Adrenal gland (tissue), 12 donors: ENCODE data around the gene OSBPL7. TPM values are rescaled to one million over a fixed set of nuclear protein-coding genes. Genes with fewer than 3 reads are reported as not detected.

ENCODE experiments used
- DNase-seq, 7 donors: peaks; one replicate each; pipeline ENCODE4 v3.0.0-alpha.2; 2019 to 2020
- H3K27ac ChIP-seq, 5 donors: fragments of 200-600 bp; sonication (generic) in 4 of 5; 1 replicate in 3 of 5; 2 replicates in 2 of 5; pipeline versions ENCODE4 v1.5.1 to v1.8.0; 2016 to 2020; ENCODE audit warnings: mild to moderate bottlenecking in 1 of 5
- H3K27me3 ChIP-seq: fragments of 200-600 bp; 2 replicates; pipeline ENCODE4 v1.8.0; 2021
- H3K36me3 ChIP-seq, 2 donors: fragments of 200-600 bp; replicated peaks in 1 of 2; 1 replicate in 1 of 2; 2 replicates in 1 of 2; pipeline versions ENCODE4 v1.5.1 to v1.8.0; 2018 to 2022
- H3K4me1 ChIP-seq, 2 donors: fragments of 200-600 bp; replicated peaks in 1 of 2; 1 replicate in 1 of 2; 2 replicates in 1 of 2; pipeline versions ENCODE4 v1.5.1 to v1.8.0; 2018 to 2021
- H3K4me3 ChIP-seq, 4 donors: fragments of 200-600 bp; sonication (generic) in 3 of 4; one replicate each; pipeline ENCODE4 v1.5.1; 2016 to 2018
- H3K9me3 ChIP-seq, 3 donors: fragments of 200-600 bp; sonication (generic) in 1 of 3; replicated peaks in 1 of 3; 1 replicate in 2 of 3; 2 replicates in 1 of 3; pipeline versions ENCODE4 v1.5.1 to v1.8.0; 2016 to 2021
- CTCF ChIP-seq, 6 experiments: fragments of 450-650 bp in 4 of 6; fragments of 200-600 bp in 2 of 6; sonication (generic) in 1 of 6; IDR thresholded peaks; 1 replicate in 5 of 6; 2 replicates in 1 of 6; pipeline versions ENCODE4 v1.5.1 to v1.8.0; 2016 to 2021; ENCODE audit warnings: antibody characterized with exemption in 6 of 6, mild to moderate bottlenecking in 2 of 6, moderate library complexity in 1 of 6
- POLR2A ChIP-seq, 2 donors: fragments of 450-650 bp; IDR thresholded peaks; one replicate each; pipeline ENCODE4 v1.6.1; 2017; ENCODE audit warnings: antibody characterized with exemption in 2 of 2, mild to moderate bottlenecking in 2 of 2, moderate library complexity in 1 of 2
- WGBS, 4 donors: extraction: QIAGEN DNeasy Blood & Tissue Kit in 2 of 4; methylation state at CpG; one replicate each; pipeline versions ENCODE4 v1.1.5 to v1.1.7; 2013 to 2017; 5-methylcytosine and 5-hydroxymethylcytosine counted together
- intact Hi-C, 2 donors: fragments of 100-400 bp; cut with DNase I; formaldehyde crosslinking; loops; one replicate each; pipeline versions ENCODE4 v1.14.1 to v1.15.0; 2022 to 2023
- polyA plus RNA-seq, 3 donors: library from polyadenylated mRNA; stranded (reverse); fragments of 200-250 nt in 2 of 3; fragments of 350-450 nt in 1 of 3; fragmentation: Illumina TruSeq in 1 of 3; extraction: RNeasy Lipid Tissue Mini Kit (QIAGEN cat#74804) in 1 of 3; gene quantifications; one replicate each; pipeline ENCODE4 v1.2.3, GENCODE V29; 2013 to 2014
- total RNA-seq, 9 donors: library from RNA; depleted of rRNA in 4 of 9; stranded (reverse); fragments of >200 nt in 4 of 9; fragments of 120-200 nt in 1 of 9; fragmentation: NEBNext Ultra II Directional in 1 of 9; extraction: Animal tissue kit (Norgen Biotek cat#: 25700) in 1 of 9; gene quantifications; one replicate each; pipeline versions ENCODE4 v1.1.0 to v1.2.4, GENCODE V29; 2013 to 2023
- donor health status: healthy with polysubstance abuse.
- donor health status: Bipolar disorder and iron deficiency.
- donor health status: DM: yes; HTN: yes; CAD: no.
- donor health status: DM: no; HTN: no; CAD: no.
- donor health status: DM: no; HTN: no; CAD: no.
- donor health status: DM: yes; HTN: yes; CAD: no.

The OSBPL7 gene
- total and polyA plus RNA-seq, 12 donors, result 2.0 to 22.4 (median 6.6) TPM

DNA sequence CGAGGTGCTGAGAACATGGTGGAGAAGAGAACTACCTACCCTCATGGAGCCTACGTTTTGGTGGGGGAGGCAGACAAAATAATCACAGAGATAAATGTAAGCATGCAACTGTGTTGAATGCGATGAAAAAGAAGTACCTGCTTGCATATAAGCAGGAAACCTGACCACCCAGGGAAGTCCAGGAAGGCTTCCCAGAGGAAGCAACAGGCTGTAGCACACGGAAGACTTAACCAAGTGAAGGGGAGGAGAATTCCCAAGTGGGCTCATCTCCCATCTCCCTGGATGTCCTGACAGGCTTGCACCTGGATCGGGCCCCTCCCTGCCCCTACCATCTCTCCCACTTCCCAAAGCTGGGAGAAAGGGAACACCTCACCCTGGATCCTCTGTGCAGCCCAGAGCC, 17.5 kb upstream of the OSBPL7 start:
- Histone ChIP-seq H3K27me3 (no peaks in the 10 kb centered on the region), H3K36me3 (peaks cover 0 to 19% of the 10 kb centered on the region in 2 donors), H3K4me3 (no peak overlapping the region), H3K4me1 (peaks cover 9 to 13% of the 10 kb centered on the region in 2 donors), H3K9me3 (no peaks in the 10 kb centered on the region), H3K27ac (no peak overlapping the region)
- WGBS, 4 donors, result 85 to 90% (median 87%) methylated on average over 4 to 5 of the region's 5 CpGs
- DNase-seq, result no peak
- intact Hi-C loops, result loop anchor here in 1 of 2 donors (5.0 kb wide), 1 partner anchor 123 kb away; no protein-coding TSS in a partner anchor
- TF ChIP-seq CTCF (IDR thresholded peaks at IDR 0.05) (no peak), POLR2A (IDR thresholded peaks at IDR 0.05) (no peak)

GRCh38 chr17:47838636-47839035, 17.0 kb upstream of the OSBPL7 start:
- WGBS, 4 donors, result 90 to 100% (median 93%) methylated on average over 1 to 13 of the region's 13 CpGs
- Histone ChIP-seq H3K27ac (no peak overlapping the region), H3K36me3 (peaks cover 0 to 19% of the 10 kb centered on the region in 2 donors), H3K9me3 (no peaks in the 10 kb centered on the region), H3K4me1 (peaks cover 9 to 13% of the 10 kb centered on the region in 2 donors), H3K27me3 (no peaks in the 10 kb centered on the region), H3K4me3 (no peak overlapping the region)
- TF ChIP-seq POLR2A (IDR thresholded peaks at IDR 0.05) (no peak), CTCF (IDR thresholded peaks at IDR 0.05) (no peak)
- intact Hi-C loops, result loop anchor here in 1 of 2 donors (5.0 kb wide), 1 partner anchor 124 kb away; no protein-coding TSS in a partner anchor
- no peak for DNase-seq

GRCh38 chr17:47837401-47838039, 15.9 kb upstream of the OSBPL7 start:
- intact Hi-C loops, result loop anchor here in 1 of 2 donors (5.0 kb wide), 1 partner anchor 125 kb away; no protein-coding TSS in a partner anchor
- Histone ChIP-seq H3K9me3 (no peaks in the 10 kb centered on the region), H3K4me1 (peaks cover 9 to 13% of the 10 kb centered on the region in 2 donors), H3K36me3 (peaks cover 0 to 19% of the 10 kb centered on the region in 2 donors), H3K4me3 (no peak overlapping the region), H3K27ac (no peak overlapping the region), H3K27me3 (no peaks in the 10 kb centered on the region)
- DNase-seq, result no peak
- no peak for TF ChIP-seq CTCF (IDR thresholded peaks at IDR 0.05)
- TF ChIP-seq POLR2A (IDR thresholded peaks at IDR 0.05), result no peak
- 72 to 90% (median 79%) methylated on average over 7 to 13 of the region's 13 CpGs for WGBS, 4 donors

- Histone ChIP-seq H3K4me1 (peaks cover 9 to 18% of the 10 kb centered on the region in 2 donors), H3K9me3 (no peaks in the 10 kb centered on the region), H3K27ac (no peak overlapping the region), H3K27me3 (no peaks in the 10 kb centered on the region), H3K4me3 (no peak overlapping the region), H3K36me3 (peaks cover 0 to 19% of the 10 kb centered on the region in 2 donors)
- TF ChIP-seq POLR2A (IDR thresholded peaks at IDR 0.05), result no peak
- no peak for TF ChIP-seq CTCF (IDR thresholded peaks at IDR 0.05)
- 87 to 100% (median 89%) methylated on average over 2 to 6 of the region's 6 CpGs; no CpG with 5 or more reads in 1 of the 4 donors for WGBS, 4 donors
- intact Hi-C loops, result loop anchor here in 1 of 2 donors (5.0 kb wide), 1 partner anchor 126 kb away; no protein-coding TSS in a partner anchor
- DNase-seq, result no peak
Observed at GRCh38 chr17:47836601-47837000, 15.0 kb upstream of the OSBPL7 start.
